ENCODE measurements around the gene MYCL. TPM values are rescaled to one million over a fixed set of nuclear protein-coding genes. Genes with fewer than 3 reads are reported as not detected.

The MYCL gene, protein sequence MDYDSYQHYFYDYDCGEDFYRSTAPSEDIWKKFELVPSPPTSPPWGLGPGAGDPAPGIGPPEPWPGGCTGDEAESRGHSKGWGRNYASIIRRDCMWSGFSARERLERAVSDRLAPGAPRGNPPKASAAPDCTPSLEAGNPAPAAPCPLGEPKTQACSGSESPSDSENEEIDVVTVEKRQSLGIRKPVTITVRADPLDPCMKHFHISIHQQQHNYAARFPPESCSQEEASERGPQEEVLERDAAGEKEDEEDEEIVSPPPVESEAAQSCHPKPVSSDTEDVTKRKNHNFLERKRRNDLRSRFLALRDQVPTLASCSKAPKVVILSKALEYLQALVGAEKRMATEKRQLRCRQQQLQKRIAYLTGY
- 0.22 and 0.26 TPM in 2 replicates for total RNA-seq

DNA sequence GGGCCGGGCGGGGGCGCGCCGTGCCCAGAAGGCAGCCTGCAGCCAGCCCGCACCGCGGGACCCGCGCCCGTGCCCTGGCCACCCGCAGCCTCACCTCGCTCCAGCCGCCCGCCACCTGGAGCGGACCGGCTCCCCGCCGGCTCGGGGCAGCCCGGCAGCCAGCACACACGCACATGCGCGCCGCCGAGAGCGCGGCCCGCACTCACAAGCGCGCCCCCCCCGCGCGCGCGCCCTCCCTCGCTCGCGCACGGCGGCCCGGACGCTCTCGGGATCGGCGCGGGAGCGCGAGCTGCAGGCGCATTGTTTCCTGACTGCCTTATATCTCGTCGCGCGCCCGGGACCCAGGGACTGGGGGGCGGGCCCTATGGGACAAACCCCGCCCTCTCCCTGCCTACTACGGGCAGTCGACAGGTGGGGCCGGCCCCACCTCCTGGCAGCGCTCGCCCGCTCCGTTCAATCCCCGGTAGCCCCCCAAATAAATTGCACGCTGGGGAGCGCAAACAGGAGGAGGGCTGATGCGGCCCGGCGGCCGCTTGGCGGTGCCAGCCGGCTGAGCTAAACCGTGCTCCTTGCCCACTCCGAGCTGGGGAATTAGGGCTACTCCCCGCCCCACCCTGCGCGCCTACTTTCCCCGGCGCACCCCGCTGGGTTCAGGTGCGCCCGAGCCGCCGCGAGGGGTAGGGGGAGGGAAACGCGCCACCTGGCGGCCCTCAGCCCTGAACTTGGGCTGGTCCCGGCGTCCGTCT lies at the start of gene MYCL:
TSS of gene MYCL (minus strand) at position 204 of the 746 bp plus-strand sequence. CDS start 483 bp downstream, outside the sequence.

Other genes starting within 250 kb of the MYCL start
- gene NT5C1A, start 229.8 kb downstream of the MYCL start, total RNA-seq: not detected in 2 replicates
- under 0.01 TPM in 1 of 2 replicates, not detected in the other for gene HPCAL4, start 210.5 kb downstream of the MYCL start, total RNA-seq
- gene PPIE, start 163.0 kb downstream of the MYCL start, total RNA-seq: 42.7 and 49.2 TPM in 2 replicates
- gene OXCT2, start 130.6 kb downstream of the MYCL start, total RNA-seq: 6.1 and 6.5 TPM in 2 replicates
- gene BMP8B, start 113.1 kb downstream of the MYCL start, total RNA-seq: under 0.01 and 0.22 TPM in 2 replicates
- gene TRIT1, start 18.4 kb downstream of the MYCL start, total RNA-seq: 12.7 and 24.1 TPM in 2 replicates
- 0.17 and 0.33 TPM in 2 replicates for gene MFSD2A, start 53.2 kb upstream of the MYCL start, total RNA-seq
- gene CAP1, start 138.8 kb upstream of the MYCL start, total RNA-seq: 392 and 441 TPM in 2 replicates
- 40.3 and 57.1 TPM in 2 replicates for gene PPT1, start 195.3 kb upstream of the MYCL start, total RNA-seq